Fibroblast of mammary gland (primary cell): ENCODE data around the gene TKT.

Source experiments
- DNase-seq: peaks from one replicate; pipeline ENCODE4 v3.0.0-alpha.2; 2010; ENCODE audit warnings: low read depth
- H3K4me3 ChIP-seq: 2 replicates; pipeline ENCODE4 v1.5.1; 2011; ENCODE audit warnings: low read depth, mild to moderate bottlenecking, low read length, moderate library complexity; ENCODE audit not compliant: control insufficient read depth
- CTCF ChIP-seq: conservative IDR thresholded peaks from 2 replicates; pipeline ENCODE4 v1.5.1; 2011; ENCODE audit warnings: low read depth, low read length, inconsistent platforms; ENCODE audit not compliant: control insufficient read depth, insufficient read depth

TKT gene

GRCh38 chr3:53234130-53234840 lies 21.5 kb downstream of the TKT start:
- TF ChIP-seq CTCF = no peak
- no peak for DNase-seq
- H3K4me3 ChIP-seq = no peak overlapping the region

DNA sequence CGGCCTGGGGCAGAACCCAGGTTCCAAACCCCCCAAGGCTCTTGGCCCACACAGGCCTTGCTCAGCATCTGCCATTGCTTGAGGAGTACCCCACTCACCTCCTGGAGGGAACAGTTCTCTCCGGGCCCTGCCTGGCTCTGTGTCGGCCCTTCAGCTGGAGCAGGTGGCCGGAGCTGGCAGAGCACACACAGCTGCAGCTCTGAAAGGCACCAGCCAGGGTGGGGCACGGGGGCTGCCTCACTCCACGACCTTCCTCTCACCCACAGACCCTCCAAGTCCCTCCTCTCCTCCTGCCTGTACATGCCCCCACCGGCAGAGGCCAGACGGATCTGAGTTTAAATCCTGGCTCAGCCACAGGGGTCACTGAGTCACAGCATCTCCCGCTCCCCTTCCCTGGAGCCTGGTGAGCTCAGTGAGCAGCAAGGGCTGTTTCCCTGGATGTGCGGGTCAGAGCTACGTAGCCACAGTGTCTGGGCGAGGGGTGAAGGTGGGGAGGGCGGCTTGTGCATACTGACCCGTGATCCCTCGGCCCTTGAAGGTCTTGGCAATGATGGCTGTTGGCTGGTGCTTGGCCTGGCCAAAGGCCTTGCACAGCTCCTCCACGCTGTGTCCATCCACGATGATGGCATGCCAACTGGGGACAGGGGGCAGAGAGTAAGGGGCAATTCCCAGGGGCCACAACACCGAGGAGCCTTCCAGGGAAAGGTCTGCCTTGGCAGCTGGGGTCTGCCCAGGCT lies 23.0 kb downstream of the TKT start:
- no peak for TF ChIP-seq CTCF
- DNase-seq = no peak
- no peak overlapping the region for H3K4me3 ChIP-seq

DNA sequence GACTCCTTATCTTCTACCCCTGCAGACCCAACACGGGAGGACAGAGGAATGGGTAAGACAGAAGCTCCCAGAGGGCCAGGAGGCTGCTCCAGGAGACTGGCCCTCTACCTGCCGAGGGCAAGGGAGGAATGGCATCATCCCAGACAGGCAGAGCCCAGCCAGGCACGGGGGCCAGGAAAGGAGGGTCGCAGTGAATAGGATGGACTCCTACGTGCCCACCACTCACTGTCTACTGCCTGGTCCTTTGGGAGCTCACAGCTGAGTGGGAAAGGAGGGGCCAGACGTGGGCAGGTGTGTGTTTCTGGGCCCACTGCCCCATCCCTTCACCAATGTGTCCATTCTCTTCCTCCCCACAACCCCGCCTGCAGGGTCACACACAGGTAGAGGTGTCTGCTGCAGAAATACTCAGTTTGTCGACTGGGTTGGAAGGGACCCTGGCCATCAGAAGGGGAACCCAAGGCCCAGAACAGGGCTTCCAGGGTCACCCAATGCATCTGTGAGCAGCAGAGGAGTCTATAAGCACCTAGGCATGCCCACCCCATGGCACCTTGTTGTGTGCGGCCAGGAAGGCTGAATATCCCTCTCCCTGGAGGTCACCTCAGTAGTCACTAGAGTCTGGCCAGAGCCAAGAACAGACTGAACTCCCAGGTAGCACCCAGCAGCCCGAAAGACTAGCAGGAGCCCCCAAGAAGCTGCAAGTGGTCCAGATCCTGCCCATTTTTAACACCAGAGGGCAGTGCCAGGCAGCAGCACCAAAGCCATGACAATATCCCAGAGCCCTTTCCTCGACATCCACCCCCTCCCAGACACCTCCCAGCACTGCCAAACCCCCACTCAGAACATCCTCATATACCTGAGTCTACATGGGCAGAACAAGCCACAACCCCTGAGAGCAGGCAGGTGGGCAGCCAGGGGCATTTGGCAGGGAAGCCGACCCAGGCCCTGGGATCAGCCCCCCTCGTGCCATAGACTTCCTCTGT lies 24.0 kb downstream of the TKT start:
- no peak for DNase-seq
- no peak overlapping the region for H3K4me3 ChIP-seq
- no peak for TF ChIP-seq CTCF

DNA sequence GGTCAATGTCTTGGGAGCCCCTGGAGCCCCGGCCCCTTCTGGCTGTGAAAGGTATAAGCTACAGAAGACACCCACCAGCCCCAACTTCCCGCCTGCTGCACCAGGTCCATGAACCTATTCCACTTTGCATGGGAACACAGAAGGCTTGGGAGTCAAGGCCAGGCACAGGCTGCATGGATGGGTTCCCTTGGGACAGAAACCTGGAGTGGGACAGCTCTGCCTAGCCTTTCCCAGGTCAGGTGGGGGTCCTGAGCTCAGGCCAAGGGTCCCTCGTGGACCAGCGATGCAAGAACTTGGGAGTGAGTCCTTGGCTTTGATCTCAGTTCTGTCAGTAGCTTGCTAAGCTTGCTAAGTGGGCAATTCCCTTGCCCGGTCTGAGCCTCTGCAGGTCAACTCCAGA lies 25.0 kb downstream of the TKT start:
- TF ChIP-seq CTCF = no peak
- no peak overlapping the region for H3K4me3 ChIP-seq
- no peak for DNase-seq

GRCh38 chr3:53230041-53230621 lies 25.7 kb downstream of the TKT start:
- H3K4me3 ChIP-seq = no peak overlapping the region
- no peak for DNase-seq
- TF ChIP-seq CTCF = no peak

DNA sequence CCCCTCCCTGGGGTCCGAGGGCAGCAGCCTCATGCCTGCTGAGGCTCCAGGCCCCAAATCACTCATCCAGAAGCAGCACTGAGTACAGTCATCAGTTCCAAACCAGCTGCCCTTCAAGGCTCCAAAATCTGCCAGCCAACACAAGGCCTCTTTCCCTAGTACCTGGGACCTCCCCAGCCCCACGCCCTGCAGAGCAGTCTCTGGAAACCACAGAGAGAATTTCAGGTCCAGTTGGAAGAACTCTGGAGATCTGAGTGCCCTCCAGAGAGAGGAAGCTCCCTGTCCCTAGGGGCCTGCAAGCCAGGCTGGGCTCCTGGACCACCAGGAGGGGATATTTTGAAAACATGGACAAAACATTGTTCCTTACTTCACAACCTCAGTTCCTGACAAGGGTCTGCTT lies 26.2 kb downstream of the TKT start:
- DNase-seq = no peak
- H3K4me3 ChIP-seq = no peak overlapping the region
- no peak for TF ChIP-seq CTCF
